H1 (cell line): ENCODE data around the gene PATE2. TPM values are rescaled to one million over a fixed set of nuclear protein-coding genes. Genes with fewer than 3 reads are reported as not detected.

Source experiments
- CBX5 ChIP-seq: fragments of 300-800, 300-1000 bp; sonication (generic); IDR thresholded peaks from 2 replicates; pipeline ENCODE4 v1.7.1; 2016; ENCODE audit warnings: antibody characterized with exemption, low read length, low read depth
- EGR1 ChIP-seq: IDR thresholded peaks from 2 replicates; pipeline ENCODE4 v1.6.1; 2011; ENCODE audit warnings: low read depth, low read length, borderline replicate concordance
- POU5F1 ChIP-seq: IDR thresholded peaks from 2 replicates; pipeline ENCODE4 v1.6.1; 2011; ENCODE audit warnings: low read depth, mild to moderate bottlenecking, low read length, moderate library complexity
- SIN3A ChIP-seq, 2 experiments: IDR thresholded peaks in 1 of 2; conservative IDR thresholded peaks in 1 of 2; 2 replicates each; pipeline ENCODE4 v1.6.1; 2011 to 2012; ENCODE audit warnings: low read length in 2 of 2, improper control_type of control experiment in 1 of 2, low read depth in 1 of 2, mild to moderate bottlenecking in 1 of 2
- ZNF274 ChIP-seq: IDR thresholded peaks from 2 replicates; pipeline ENCODE4 v1.7.0; 2012; ENCODE audit warnings: low read length, borderline replicate concordance; ENCODE audit errors: extremely low read depth
- polyA plus RNA-seq, 7 experiments: library from polyadenylated mRNA; depleted of rRNA in 3 of 7; stranded (reverse) in 5 of 7; unstranded in 2 of 7; fragments of >200 nt in 5 of 7; fragments of 200-250 nt in 2 of 7; gene quantifications; 1 replicate in 5 of 7; 2 replicates in 1 of 7; 4 replicates in 1 of 7; pipeline versions ENCODE4 v1.2.1 to v1.2.3, GENCODE V29; 2011 to 2013; ENCODE audit warnings: missing spikeins in 2 of 7, mixed read lengths in 2 of 7
- total RNA-seq: library from RNA; stranded (reverse); fragmentation: NEBNext Ultra II Directional; extraction: Animal tissue kit (Norgen Biotek cat#: 25700); gene quantifications from 2 replicates; pipeline ENCODE4 v1.2.1, GENCODE V29; 2021

Gene PATE2
- total and polyA plus RNA-seq, 2 of the 8 experiments (the other 6 are each of a cell fraction or from before 2014, with no cell fraction given): 0.14 TPM; not detected in 1

DNA sequence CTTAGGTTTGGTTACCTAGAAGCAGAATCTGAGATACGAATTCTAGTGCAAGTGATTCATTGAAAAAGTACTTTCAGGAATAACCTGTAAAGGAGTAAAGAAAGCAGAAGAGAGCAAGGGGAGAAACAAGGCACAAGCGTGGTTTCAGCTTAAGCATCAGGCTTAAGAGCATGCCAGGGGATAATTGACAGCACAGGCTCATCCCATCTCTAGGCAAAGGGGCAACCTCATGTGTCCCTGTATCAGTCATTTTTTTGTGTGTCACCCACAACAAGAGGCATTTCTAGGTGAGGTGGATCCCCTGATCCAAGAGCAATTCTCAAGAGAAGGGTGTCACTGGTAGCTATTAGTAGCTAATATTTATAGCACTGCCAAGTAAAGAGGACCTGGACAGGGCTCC lies 8.0 kb downstream of the PATE2 start (continued):
- TF ChIP-seq SIN3A (conservative IDR thresholded peaks at IDR 0.05 in 1 of 2, IDR thresholded peaks at IDR 0.05 in 1 of 2; ENCODE audit: low read depth in 1 of 2, low read length in 2 of 2): no peak
- no peak for TF ChIP-seq EGR1
- no peak for TF ChIP-seq CBX5
- TF ChIP-seq POU5F1: no peak
- no peak for TF ChIP-seq ZNF274
